Esophagus squamous epithelium (tissue), 5 donors: ENCODE data around the gene CRACDL. TPM values are rescaled to one million over a fixed set of nuclear protein-coding genes. Genes with fewer than 3 reads are reported as not detected.

ENCODE experiments used
- DNase-seq: peaks from one replicate; lab custom pipeline; 2025; lab: John Stamatoyannopoulos, UW
- H3K27ac ChIP-seq, 4 donors: fragments of 200-600 bp; sonication (generic); one replicate each; pipeline ENCODE4 v1.5.1; 2016 to 2019; ENCODE audit warnings: mild to moderate bottlenecking in 1 of 4
- H3K27me3 ChIP-seq, 4 donors: fragments of 200-600 bp; sonication (generic); 1 replicate in 3 of 4; 2 replicates in 1 of 4; pipeline versions ENCODE4 v1.5.1 to v1.6.0; 2017 to 2021; ENCODE audit warnings: antibody characterized with exemption in 1 of 4
- H3K36me3 ChIP-seq, 3 donors: fragments of 200-600 bp; sonication (generic); one replicate each; pipeline ENCODE4 v1.5.1; 2016 to 2019
- H3K4me1 ChIP-seq, 3 donors: fragments of 200-600 bp; sonication (generic); one replicate each; pipeline ENCODE4 v1.5.1; 2017 to 2019
- H3K4me3 ChIP-seq, 4 donors: fragments of 200-600 bp; sonication (generic); 1 replicate in 3 of 4; 2 replicates in 1 of 4; pipeline ENCODE4 v1.5.1; 2016 to 2019; ENCODE audit warnings: mild to moderate bottlenecking in 2 of 4, moderate library complexity in 1 of 4
- H3K9me3 ChIP-seq, 3 donors: fragments of 200-600 bp; sonication (generic); one replicate each; pipeline ENCODE4 v1.5.1; 2016 to 2019
- POLR2A ChIP-seq, 4 donors: fragments of 450-650 bp; IDR thresholded peaks; one replicate each; pipeline ENCODE4 v1.6.1; 2017; ENCODE audit warnings: antibody characterized with exemption in 4 of 4, mild to moderate bottlenecking in 4 of 4, moderate library complexity in 3 of 4
- WGBS, 2 donors: methylation state at CpG; one replicate each; pipeline ENCODE4 v1.1.5; 2018; 5-methylcytosine and 5-hydroxymethylcytosine counted together
- intact Hi-C: fragments of 100-400 bp; cut with DNase I; formaldehyde crosslinking; loops from one replicate; pipeline ENCODE4 v1.15.0; 2022
- total RNA-seq, 4 donors: library from RNA; depleted of rRNA; stranded (reverse); fragments of >200 nt; gene quantifications; one replicate each; pipeline ENCODE4 v1.1.0, GENCODE V29; 2016
- TF ChIP-seq, protein P1 (sequence below), 6 experiments: fragments of 450-650 bp in 4 of 6; fragments of 200-600 bp in 2 of 6; sonication (generic) in 2 of 6; IDR thresholded peaks; one replicate each; pipeline ENCODE4 v1.5.1; 2016 to 2019; ENCODE audit warnings: antibody characterized with exemption in 6 of 6, mild to moderate bottlenecking in 4 of 6, moderate library complexity in 4 of 6
- donor health status: DM: yes; HTN: yes; CAD: no.

CRACDL gene
- total RNA-seq, 4 donors from 2014 or later, result 6.5 to 33.6 (median 9.7) TPM

DNA sequence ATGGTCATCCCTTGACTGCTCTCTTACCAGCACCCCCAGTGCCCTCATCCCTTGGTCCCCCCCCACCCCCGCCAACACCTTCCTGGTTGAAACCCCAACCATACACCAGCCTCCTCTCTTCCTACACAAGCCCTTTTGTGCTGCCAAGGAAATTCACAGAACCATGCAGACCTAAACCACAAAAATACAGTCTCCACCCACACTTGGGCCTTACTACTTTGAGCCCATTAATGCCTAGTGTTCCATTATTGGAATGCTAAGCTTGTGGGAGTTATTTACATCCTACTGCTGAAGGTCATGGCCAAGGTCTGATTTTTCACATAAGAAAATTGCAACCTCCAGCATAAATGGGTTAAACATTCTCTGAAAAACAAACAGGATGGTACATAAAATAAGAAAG, 4.1 kb upstream of the CRACDL start:
- Histone ChIP-seq H3K4me1 (peaks cover 10 to 25% (median 17%) of the 10 kb centered on the region in 3 donors), H3K36me3 (no peaks in the 10 kb centered on the region), H3K4me3 (no peak overlapping the region), H3K27ac (no peak overlapping the region), H3K9me3 (no peaks in the 10 kb centered on the region), H3K27me3 (peaks cover 0 to 40% (median 0%) of the 10 kb centered on the region in 4 donors)
- TF ChIP-seq POLR2A (IDR thresholded peaks at IDR 0.05), result no peak
- TF ChIP-seq, protein P1, sequence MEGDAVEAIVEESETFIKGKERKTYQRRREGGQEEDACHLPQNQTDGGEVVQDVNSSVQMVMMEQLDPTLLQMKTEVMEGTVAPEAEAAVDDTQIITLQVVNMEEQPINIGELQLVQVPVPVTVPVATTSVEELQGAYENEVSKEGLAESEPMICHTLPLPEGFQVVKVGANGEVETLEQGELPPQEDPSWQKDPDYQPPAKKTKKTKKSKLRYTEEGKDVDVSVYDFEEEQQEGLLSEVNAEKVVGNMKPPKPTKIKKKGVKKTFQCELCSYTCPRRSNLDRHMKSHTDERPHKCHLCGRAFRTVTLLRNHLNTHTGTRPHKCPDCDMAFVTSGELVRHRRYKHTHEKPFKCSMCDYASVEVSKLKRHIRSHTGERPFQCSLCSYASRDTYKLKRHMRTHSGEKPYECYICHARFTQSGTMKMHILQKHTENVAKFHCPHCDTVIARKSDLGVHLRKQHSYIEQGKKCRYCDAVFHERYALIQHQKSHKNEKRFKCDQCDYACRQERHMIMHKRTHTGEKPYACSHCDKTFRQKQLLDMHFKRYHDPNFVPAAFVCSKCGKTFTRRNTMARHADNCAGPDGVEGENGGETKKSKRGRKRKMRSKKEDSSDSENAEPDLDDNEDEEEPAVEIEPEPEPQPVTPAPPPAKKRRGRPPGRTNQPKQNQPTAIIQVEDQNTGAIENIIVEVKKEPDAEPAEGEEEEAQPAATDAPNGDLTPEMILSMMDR (IDR thresholded peaks at IDR 0.05), result no peak
- no peak for DNase-seq
- WGBS, 2 donors, result 92% methylated on average over 1 of the region's 1 CpG; no CpG with 5 or more reads in 1 of the 2 donors
- intact Hi-C loops, result no loop called here

DNA sequence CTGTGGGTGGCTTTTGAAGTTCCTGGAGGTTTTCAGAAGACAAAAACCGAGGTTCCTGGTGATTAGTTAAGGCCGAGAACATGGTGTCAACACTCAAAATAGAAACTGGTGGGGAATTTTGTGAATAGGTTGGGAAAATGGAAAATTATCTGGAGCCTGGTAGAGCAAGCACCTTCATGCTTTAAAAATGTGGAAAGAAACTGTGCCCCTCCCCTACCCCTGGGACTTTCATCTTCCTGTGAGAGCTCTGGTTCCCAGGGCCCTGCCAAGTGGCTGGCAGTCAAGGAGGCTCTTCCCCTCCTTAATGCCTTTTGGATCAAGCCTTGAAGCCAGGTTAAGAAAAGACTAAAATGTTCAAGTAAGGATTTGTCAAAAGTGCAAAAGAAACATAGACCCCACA, 1.9 kb upstream of the CRACDL start:
- Histone ChIP-seq H3K4me3 (no peak overlapping the region), H3K27ac (no peak overlapping the region), H3K27me3 (peaks cover 0 to 57% (median 0%) of the 10 kb centered on the region in 4 donors), H3K4me1 (peaks cover 14 to 34% (median 17%) of the 10 kb centered on the region in 3 donors), H3K9me3 (no peaks in the 10 kb centered on the region), H3K36me3 (no peaks in the 10 kb centered on the region)
- no peak for DNase-seq
- no peak for TF ChIP-seq POLR2A (IDR thresholded peaks at IDR 0.05)
- TF ChIP-seq, protein P1 (IDR thresholded peaks at IDR 0.05), result no peak
- intact Hi-C loops, result no loop called here
- WGBS, 2 donors, result 49 to 52% methylated on average over 2 of the region's 2 CpGs

DNA sequence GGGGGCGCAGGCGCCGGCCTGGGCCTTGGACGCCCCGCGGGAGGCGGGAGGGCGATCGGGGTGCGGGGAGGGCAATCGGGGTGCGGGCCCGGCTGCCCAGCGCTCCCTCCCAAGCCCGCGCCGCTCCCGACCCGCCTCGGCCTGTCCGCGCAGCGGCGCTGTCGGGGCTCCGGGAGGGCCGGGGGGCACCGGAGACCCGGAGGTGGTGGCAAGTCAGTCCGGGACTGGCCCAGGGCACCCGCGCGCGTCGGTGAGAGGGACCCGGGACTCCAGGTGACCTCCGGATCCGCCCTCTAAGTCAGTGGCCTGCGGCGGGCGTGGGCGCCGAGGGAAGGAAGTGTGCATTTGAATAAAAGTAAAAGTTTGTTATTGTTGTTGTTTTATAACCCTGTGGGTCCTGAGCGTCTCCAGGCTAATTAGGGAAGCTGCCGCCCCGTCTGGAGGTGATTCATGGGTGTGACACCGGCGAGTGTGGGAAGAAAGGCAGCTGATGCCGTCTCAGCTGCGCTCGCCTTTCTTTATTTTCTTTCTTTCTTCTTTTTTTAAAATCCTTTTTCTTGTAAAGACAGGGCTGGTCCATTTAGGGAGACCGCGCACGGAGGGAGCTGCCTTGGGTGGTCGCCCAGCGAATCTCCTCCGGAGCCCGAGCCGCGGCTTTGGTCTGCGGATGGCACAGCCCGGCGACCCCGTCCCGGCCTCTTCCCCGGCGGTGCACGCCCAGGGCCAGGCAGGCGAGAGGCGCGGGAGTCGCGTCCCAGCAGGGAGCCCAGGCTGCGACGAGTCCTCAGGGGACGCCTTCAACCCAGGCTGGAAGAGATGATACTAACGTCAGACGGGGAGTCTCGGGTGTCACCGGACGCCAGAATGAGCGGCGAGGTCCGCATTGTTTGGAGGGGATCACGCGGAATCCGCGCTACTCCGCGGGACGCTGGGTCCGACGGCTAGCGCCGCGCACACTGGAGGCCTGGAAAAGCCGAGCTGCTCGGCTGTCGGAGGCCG, 627 bp upstream of the CRACDL start:
- 0 to 10% methylated on average over 20 to 34 of the region's 100 CpGs for WGBS, 2 donors
- Histone ChIP-seq H3K4me1 (peaks cover 14 to 34% (median 17%) of the 10 kb centered on the region in 3 donors), H3K27me3 (peaks cover 0 to 57% (median 0%) of the 10 kb centered on the region in 4 donors), H3K27ac (peak overlapping the region; percentile 16 to 76 (median 60)), H3K4me3 (peak overlapping the region; percentile 47 to 74 (median 57)), H3K9me3 (no peaks in the 10 kb centered on the region), H3K36me3 (no peaks in the 10 kb centered on the region)
- DNase-seq, result no peak
- no peak for TF ChIP-seq POLR2A (IDR thresholded peaks at IDR 0.05)
- TF ChIP-seq, protein P1 (IDR thresholded peaks at IDR 0.05), result no peak
- intact Hi-C loops, result no loop called here

DNA sequence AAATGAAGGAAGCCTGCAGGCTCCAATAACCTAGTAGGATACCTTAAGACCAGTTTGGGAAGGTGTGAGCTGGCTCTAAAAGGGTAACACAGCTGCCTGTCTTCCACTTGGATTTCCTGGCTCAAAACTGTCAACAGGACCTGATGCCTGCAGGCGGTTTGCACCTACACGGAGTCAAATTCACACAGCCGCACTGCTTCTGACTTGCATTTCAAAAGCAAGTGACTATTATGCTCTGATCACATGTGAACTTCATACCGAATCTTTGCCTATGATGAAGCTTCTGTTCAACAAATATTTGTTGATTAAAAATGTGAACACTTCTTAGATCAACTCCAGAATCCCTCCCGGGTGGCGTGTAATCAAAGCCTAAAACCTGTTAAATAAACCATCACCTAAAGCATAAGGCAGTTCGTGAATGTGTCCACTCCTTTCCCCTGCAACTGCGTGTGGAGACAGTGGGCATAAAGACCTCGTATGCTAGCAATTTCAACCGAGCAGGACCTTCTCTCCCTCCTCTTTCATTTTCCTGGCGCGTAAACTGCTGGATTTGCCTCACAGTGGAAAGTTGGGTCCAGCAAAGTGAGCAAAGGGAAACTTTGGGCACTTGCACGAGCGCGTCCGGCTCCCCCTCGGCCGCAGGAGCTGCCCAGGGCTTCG, 784 bp downstream of the CRACDL start:
- intact Hi-C loops, result no loop called here
- TF ChIP-seq POLR2A (IDR thresholded peaks at IDR 0.05), result no peak
- TF ChIP-seq, protein P1 (IDR thresholded peaks at IDR 0.05), result no peak
- WGBS, 2 donors, result 6 to 12% methylated on average over 13 to 18 of the region's 19 CpGs
- no peaks in the 10 kb centered on the region for H3K36me3 ChIP-seq
- peaks cover 0 to 57% (median 0%) of the 10 kb centered on the region in 4 donors for H3K27me3 ChIP-seq
- H3K27ac ChIP-seq, result peak overlapping the region; percentile 16 to 76 (median 60)
- no peaks in the 10 kb centered on the region for H3K9me3 ChIP-seq
- no peak for DNase-seq
- H3K4me1 ChIP-seq, result peaks cover 14 to 34% (median 17%) of the 10 kb centered on the region in 3 donors
- H3K4me3 ChIP-seq, result peak overlapping the region; percentile 47 to 74 (median 57)
